ENCODE measurements around the gene NXPH4.

The NXPH4 gene

GRCh38 chr12:57244312-57244696 lies 27.7 kb downstream of the NXPH4 start:
- peaks cover 44% of the 10 kb centered on the region for H3K27me3 ChIP-seq (ENCODE audit: control insufficient read depth, insufficient read depth, low read length)
- H3K9me3 ChIP-seq (ENCODE audit: control insufficient read depth, insufficient read depth, low read length), result no peaks in the 10 kb centered on the region
- no peaks in the 10 kb centered on the region for H3K36me3 ChIP-seq (ENCODE audit: control insufficient read depth, insufficient read depth, low read length)
- peaks cover 28% of the 10 kb centered on the region for H3K4me1 ChIP-seq (ENCODE audit: control insufficient read depth, insufficient read depth, low read length)
- no peak overlapping the region for H3K4me3 ChIP-seq (ENCODE audit: low read depth, low read length)
- no peak overlapping the region for H3K9ac ChIP-seq (ENCODE audit: low read depth, low read length)

GRCh38 chr12:57247041-57247440 lies 30.4 kb downstream of the NXPH4 start:
- peaks cover 32% of the 10 kb centered on the region for H3K4me1 ChIP-seq (ENCODE audit: control insufficient read depth, insufficient read depth, low read length)
- no peak overlapping the region for H3K4me3 ChIP-seq (ENCODE audit: low read depth, low read length)
- no peaks in the 10 kb centered on the region for H3K9me3 ChIP-seq (ENCODE audit: control insufficient read depth, insufficient read depth, low read length)
- no peaks in the 10 kb centered on the region for H3K36me3 ChIP-seq (ENCODE audit: control insufficient read depth, insufficient read depth, low read length)
- no peak overlapping the region for H3K9ac ChIP-seq (ENCODE audit: low read depth, low read length)
- peaks cover 16% of the 10 kb centered on the region for H3K27me3 ChIP-seq (ENCODE audit: control insufficient read depth, insufficient read depth, low read length)

GRCh38 chr12:57248934-57249742 lies 32.5 kb downstream of the NXPH4 start:
- H3K27me3 ChIP-seq (ENCODE audit: control insufficient read depth, insufficient read depth, low read length), result peaks cover 8% of the 10 kb centered on the region
- H3K4me3 ChIP-seq (ENCODE audit: low read depth, low read length), result no peak overlapping the region
- H3K9me3 ChIP-seq (ENCODE audit: control insufficient read depth, insufficient read depth, low read length), result no peaks in the 10 kb centered on the region
- no peak overlapping the region for H3K9ac ChIP-seq (ENCODE audit: low read depth, low read length)
- no peaks in the 10 kb centered on the region for H3K36me3 ChIP-seq (ENCODE audit: control insufficient read depth, insufficient read depth, low read length)
- peaks cover 28% of the 10 kb centered on the region for H3K4me1 ChIP-seq (ENCODE audit: control insufficient read depth, insufficient read depth, low read length)

- no peaks in the 10 kb centered on the region for H3K27me3 ChIP-seq (ENCODE audit: control insufficient read depth, insufficient read depth, low read length)
- H3K9me3 ChIP-seq (ENCODE audit: control insufficient read depth, insufficient read depth, low read length), result no peaks in the 10 kb centered on the region
- H3K4me1 ChIP-seq (ENCODE audit: control insufficient read depth, insufficient read depth, low read length), result peaks cover 28% of the 10 kb centered on the region
- H3K4me3 ChIP-seq (ENCODE audit: low read depth, low read length), result no peak overlapping the region
- peaks cover 2% of the 10 kb centered on the region for H3K36me3 ChIP-seq (ENCODE audit: control insufficient read depth, insufficient read depth, low read length)
- H3K9ac ChIP-seq (ENCODE audit: low read depth, low read length), result no peak overlapping the region
These were observed 33.9 kb downstream of the NXPH4 start for GRCh38 chr12:57250541-57250940.

GRCh38 chr12:57250956-57251355 lies 34.4 kb downstream of the NXPH4 start, which contains the start of gene STAC3:
STAC3 (minus strand) TSS chr12:57251187; CDS start chr12:57249636, 1,551 bp downstream.
- Histone ChIP-seq H3K36me3 (ENCODE audit: control insufficient read depth, insufficient read depth, low read length) (peaks cover 7% of the 10 kb centered on the region), H3K9me3 (ENCODE audit: control insufficient read depth, insufficient read depth, low read length) (no peaks in the 10 kb centered on the region), H3K4me3 (ENCODE audit: low read depth, low read length) (no peak within 1 kb of the TSS), H3K9ac (ENCODE audit: low read depth, low read length) (no peak within 1 kb of the TSS), H3K27me3 (ENCODE audit: control insufficient read depth, insufficient read depth, low read length) (no peaks in the 10 kb centered on the region), H3K4me1 (ENCODE audit: control insufficient read depth, insufficient read depth, low read length) (peaks cover 28% of the 10 kb centered on the region)

GRCh38 chr12:57254506-57255280 lies 38.1 kb downstream of the NXPH4 start:
- Histone ChIP-seq H3K27me3 (ENCODE audit: control insufficient read depth, insufficient read depth, low read length) (no peaks in the 10 kb centered on the region), H3K9me3 (ENCODE audit: control insufficient read depth, insufficient read depth, low read length) (no peaks in the 10 kb centered on the region), H3K4me3 (ENCODE audit: low read depth, low read length) (no peak overlapping the region), H3K4me1 (ENCODE audit: control insufficient read depth, insufficient read depth, low read length) (peaks cover 9% of the 10 kb centered on the region), H3K36me3 (ENCODE audit: control insufficient read depth, insufficient read depth, low read length) (peaks cover 18% of the 10 kb centered on the region), H3K9ac (ENCODE audit: low read depth, low read length) (no peak overlapping the region)

- Histone ChIP-seq H3K27me3 (ENCODE audit: control insufficient read depth, insufficient read depth, low read length) (no peaks in the 10 kb centered on the region), H3K9me3 (ENCODE audit: control insufficient read depth, insufficient read depth, low read length) (no peaks in the 10 kb centered on the region), H3K4me3 (ENCODE audit: low read depth, low read length) (no peak overlapping the region), H3K4me1 (ENCODE audit: control insufficient read depth, insufficient read depth, low read length) (peaks cover 2% of the 10 kb centered on the region), H3K36me3 (ENCODE audit: control insufficient read depth, insufficient read depth, low read length) (peaks cover 18% of the 10 kb centered on the region), H3K9ac (ENCODE audit: low read depth, low read length) (no peak overlapping the region)
These were observed 39.3 kb downstream of the NXPH4 start for GRCh38 chr12:57255916-57256315.

GRCh38 chr12:57258977-57259970 lies 42.7 kb downstream of the NXPH4 start:
- Histone ChIP-seq H3K36me3 (ENCODE audit: control insufficient read depth, insufficient read depth, low read length) (peaks cover 18% of the 10 kb centered on the region), H3K4me1 (ENCODE audit: control insufficient read depth, insufficient read depth, low read length) (peaks cover 3% of the 10 kb centered on the region), H3K9ac (ENCODE audit: low read depth, low read length) (no peak overlapping the region), H3K4me3 (ENCODE audit: low read depth, low read length) (no peak overlapping the region), H3K27me3 (ENCODE audit: control insufficient read depth, insufficient read depth, low read length) (no peaks in the 10 kb centered on the region), H3K9me3 (ENCODE audit: control insufficient read depth, insufficient read depth, low read length) (no peaks in the 10 kb centered on the region)

- Histone ChIP-seq H3K9me3 (ENCODE audit: control insufficient read depth, insufficient read depth, low read length) (no peaks in the 10 kb centered on the region), H3K4me1 (ENCODE audit: control insufficient read depth, insufficient read depth, low read length) (peaks cover 3% of the 10 kb centered on the region), H3K9ac (ENCODE audit: low read depth, low read length) (no peak overlapping the region), H3K4me3 (ENCODE audit: low read depth, low read length) (no peak overlapping the region), H3K27me3 (ENCODE audit: control insufficient read depth, insufficient read depth, low read length) (no peaks in the 10 kb centered on the region), H3K36me3 (ENCODE audit: control insufficient read depth, insufficient read depth, low read length) (peaks cover 18% of the 10 kb centered on the region)
These were observed 43.8 kb downstream of the NXPH4 start for GRCh38 chr12:57260366-57260765.

- H3K4me1 ChIP-seq (ENCODE audit: control insufficient read depth, insufficient read depth, low read length), result peaks cover 3% of the 10 kb centered on the region
- no peak overlapping the region for H3K4me3 ChIP-seq (ENCODE audit: low read depth, low read length)
- no peaks in the 10 kb centered on the region for H3K9me3 ChIP-seq (ENCODE audit: control insufficient read depth, insufficient read depth, low read length)
- no peak overlapping the region for H3K9ac ChIP-seq (ENCODE audit: low read depth, low read length)
- H3K36me3 ChIP-seq (ENCODE audit: control insufficient read depth, insufficient read depth, low read length), result peaks cover 7% of the 10 kb centered on the region
- no peaks in the 10 kb centered on the region for H3K27me3 ChIP-seq (ENCODE audit: control insufficient read depth, insufficient read depth, low read length)
These were observed 44.9 kb downstream of the NXPH4 start for GRCh38 chr12:57261428-57261865.

GRCh38 chr12:57262126-57262822 lies 45.7 kb downstream of the NXPH4 start:
- H3K9me3 ChIP-seq (ENCODE audit: control insufficient read depth, insufficient read depth, low read length), result no peaks in the 10 kb centered on the region
- no peaks in the 10 kb centered on the region for H3K27me3 ChIP-seq (ENCODE audit: control insufficient read depth, insufficient read depth, low read length)
- peaks cover 7% of the 10 kb centered on the region for H3K36me3 ChIP-seq (ENCODE audit: control insufficient read depth, insufficient read depth, low read length)
- H3K9ac ChIP-seq (ENCODE audit: low read depth, low read length), result no peak overlapping the region
- peaks cover 3% of the 10 kb centered on the region for H3K4me1 ChIP-seq (ENCODE audit: control insufficient read depth, insufficient read depth, low read length)
- no peak overlapping the region for H3K4me3 ChIP-seq (ENCODE audit: low read depth, low read length)
